ENCODE data around the gene DISP3. TPM values are rescaled to one million over a fixed set of nuclear protein-coding genes. Genes with fewer than 3 reads are reported as not detected.

Gene DISP3
- total RNA-seq, 1 donor from 2014 or later = 4.7 TPM

DNA sequence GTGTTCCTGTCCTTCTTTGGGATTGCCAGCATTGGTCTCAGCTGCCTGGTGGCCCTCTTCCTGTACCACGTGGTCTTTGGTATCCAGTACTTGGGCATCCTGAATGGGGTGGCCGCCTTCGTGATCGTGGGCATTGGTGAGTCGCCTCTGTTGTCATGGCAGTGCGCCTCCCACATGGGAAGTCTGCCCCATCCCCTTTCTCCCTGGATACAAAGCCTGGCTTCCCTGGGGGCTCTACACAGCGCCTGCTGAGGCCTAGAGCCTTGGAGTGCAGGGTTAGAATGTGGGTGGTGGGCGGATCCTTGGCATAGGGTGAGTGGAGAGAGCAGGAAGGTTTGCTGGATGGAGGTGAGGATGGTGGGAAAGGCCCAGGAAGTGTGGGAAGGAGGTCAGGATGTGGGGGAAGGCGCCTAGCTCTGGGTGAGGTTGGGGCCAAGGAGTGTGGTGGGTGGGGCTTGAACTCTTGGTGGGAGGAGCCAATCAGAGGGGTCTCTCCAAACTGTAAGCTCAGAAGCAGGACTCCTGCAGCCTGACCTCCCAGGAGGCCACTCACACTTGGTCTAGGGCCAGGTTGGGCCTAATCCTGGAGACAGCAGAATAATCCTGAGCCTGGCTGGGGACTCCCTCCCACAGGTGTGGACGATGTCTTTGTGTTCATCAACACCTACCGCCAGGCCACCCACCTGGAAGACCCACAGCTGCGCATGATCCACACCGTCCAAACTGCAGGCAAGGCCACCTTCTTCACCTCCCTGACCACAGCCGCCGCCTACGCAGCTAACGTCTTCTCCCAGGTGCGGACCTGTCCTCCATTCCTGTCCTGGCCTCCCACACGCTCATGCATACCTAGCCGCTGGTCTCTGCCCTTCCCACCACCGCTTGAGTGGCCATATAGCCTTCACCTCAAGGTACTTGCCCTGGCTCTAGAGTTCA lies 36.7 kb downstream of the DISP3 start:
- TF ChIP-seq, protein P1, sequence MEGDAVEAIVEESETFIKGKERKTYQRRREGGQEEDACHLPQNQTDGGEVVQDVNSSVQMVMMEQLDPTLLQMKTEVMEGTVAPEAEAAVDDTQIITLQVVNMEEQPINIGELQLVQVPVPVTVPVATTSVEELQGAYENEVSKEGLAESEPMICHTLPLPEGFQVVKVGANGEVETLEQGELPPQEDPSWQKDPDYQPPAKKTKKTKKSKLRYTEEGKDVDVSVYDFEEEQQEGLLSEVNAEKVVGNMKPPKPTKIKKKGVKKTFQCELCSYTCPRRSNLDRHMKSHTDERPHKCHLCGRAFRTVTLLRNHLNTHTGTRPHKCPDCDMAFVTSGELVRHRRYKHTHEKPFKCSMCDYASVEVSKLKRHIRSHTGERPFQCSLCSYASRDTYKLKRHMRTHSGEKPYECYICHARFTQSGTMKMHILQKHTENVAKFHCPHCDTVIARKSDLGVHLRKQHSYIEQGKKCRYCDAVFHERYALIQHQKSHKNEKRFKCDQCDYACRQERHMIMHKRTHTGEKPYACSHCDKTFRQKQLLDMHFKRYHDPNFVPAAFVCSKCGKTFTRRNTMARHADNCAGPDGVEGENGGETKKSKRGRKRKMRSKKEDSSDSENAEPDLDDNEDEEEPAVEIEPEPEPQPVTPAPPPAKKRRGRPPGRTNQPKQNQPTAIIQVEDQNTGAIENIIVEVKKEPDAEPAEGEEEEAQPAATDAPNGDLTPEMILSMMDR (conservative IDR thresholded peaks at IDR 0.05) = no peak
- H3K27ac Mint-ChIP-seq = no peak overlapping the region
- peaks cover 5% of the 10 kb centered on the region for H3K9me3 Mint-ChIP-seq
- H3K4me3 Mint-ChIP-seq = no peak overlapping the region
- peaks cover under 1% of the 10 kb centered on the region for H3K36me3 Mint-ChIP-seq
- no peaks in the 10 kb centered on the region for H3K4me1 Mint-ChIP-seq (ENCODE audit: unreplicated experiment)
- DNase-seq (ENCODE audit: extremely low spot score, unreplicated experiment) = no peak
- no peaks in the 10 kb centered on the region for H3K27me3 Mint-ChIP-seq

DNA sequence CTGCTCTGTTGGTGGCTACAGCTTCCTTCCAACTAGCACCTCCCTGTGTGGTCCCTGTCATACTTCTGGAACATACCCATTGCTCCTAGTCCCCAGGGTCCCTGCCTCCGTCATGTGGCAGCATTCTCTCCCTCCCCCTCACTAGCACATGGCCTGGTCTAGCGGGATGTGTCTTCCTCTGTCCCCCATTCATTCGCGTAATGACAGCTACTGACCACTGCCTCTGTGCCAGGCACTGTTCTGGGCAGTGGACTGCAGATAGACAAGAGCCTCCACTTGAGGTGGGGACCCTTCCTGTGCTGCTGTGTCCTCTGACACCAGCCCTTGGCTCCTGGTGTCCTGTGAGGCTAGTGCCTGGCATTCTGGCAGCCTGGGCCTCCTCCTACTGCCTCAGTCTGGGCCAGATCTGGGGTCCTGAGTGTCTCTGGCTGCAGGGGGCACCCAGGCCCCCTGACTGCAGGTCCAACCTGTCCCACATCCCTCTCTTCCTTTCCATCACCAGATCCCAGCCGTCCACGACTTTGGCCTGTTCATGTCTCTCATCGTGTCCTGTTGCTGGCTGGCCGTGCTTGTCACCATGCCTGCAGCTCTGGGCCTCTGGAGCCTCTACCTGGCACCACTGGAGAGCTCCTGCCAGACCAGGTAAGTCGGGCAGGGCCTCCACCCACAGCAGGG lies 38.1 kb downstream of the DISP3 start:
- no peaks in the 10 kb centered on the region for H3K27me3 Mint-ChIP-seq
- DNase-seq (ENCODE audit: extremely low spot score, unreplicated experiment) = no peak
- TF ChIP-seq, protein P1 (conservative IDR thresholded peaks at IDR 0.05) = no peak
- no peaks in the 10 kb centered on the region for H3K36me3 Mint-ChIP-seq
- H3K4me3 Mint-ChIP-seq = no peak overlapping the region
- peaks cover 5% of the 10 kb centered on the region for H3K9me3 Mint-ChIP-seq
- no peaks in the 10 kb centered on the region for H3K4me1 Mint-ChIP-seq (ENCODE audit: unreplicated experiment)
- no peak overlapping the region for H3K27ac Mint-ChIP-seq

DNA sequence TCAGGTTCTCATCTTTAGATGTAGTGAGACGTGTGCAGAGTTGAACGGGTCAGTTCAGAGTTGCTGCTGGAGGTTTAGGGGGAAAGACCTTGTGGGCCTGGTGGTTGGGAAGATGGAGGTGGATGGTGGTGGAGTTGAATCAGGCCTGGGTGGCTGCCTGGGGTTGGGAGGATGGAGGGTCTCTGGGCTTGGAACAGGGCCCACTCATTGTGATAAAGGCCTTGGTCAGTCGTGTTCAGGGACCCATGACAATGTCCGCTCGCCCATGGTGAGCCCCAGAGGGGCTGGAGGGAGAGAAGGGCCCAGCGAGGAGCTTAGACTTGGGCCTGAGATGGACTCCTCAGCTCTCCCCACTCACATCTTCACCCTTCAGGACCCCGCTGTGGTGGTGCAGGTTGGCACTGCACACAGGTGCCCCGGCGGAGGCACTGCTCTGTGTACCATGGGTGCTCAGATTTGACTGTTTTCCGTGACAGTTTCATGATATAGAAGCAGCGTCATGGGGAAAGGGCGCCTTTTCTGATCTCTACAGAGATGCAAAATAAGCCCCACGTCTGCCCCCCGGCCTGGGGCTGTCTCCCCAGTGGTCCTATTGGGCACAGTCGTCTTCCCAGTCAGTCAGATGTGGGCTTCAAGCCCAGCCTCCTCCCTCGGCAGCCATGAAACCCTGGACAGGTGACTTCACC lies 39.2 kb downstream of the DISP3 start:
- no peaks in the 10 kb centered on the region for H3K27me3 Mint-ChIP-seq
- no peak overlapping the region for H3K27ac Mint-ChIP-seq
- no peaks in the 10 kb centered on the region for H3K4me1 Mint-ChIP-seq (ENCODE audit: unreplicated experiment)
- TF ChIP-seq, protein P1 (conservative IDR thresholded peaks at IDR 0.05) = no peak
- H3K9me3 Mint-ChIP-seq = no peaks in the 10 kb centered on the region
- no peaks in the 10 kb centered on the region for H3K36me3 Mint-ChIP-seq
- DNase-seq (ENCODE audit: extremely low spot score, unreplicated experiment) = no peak
- H3K4me3 Mint-ChIP-seq = no peak overlapping the region

DNA sequence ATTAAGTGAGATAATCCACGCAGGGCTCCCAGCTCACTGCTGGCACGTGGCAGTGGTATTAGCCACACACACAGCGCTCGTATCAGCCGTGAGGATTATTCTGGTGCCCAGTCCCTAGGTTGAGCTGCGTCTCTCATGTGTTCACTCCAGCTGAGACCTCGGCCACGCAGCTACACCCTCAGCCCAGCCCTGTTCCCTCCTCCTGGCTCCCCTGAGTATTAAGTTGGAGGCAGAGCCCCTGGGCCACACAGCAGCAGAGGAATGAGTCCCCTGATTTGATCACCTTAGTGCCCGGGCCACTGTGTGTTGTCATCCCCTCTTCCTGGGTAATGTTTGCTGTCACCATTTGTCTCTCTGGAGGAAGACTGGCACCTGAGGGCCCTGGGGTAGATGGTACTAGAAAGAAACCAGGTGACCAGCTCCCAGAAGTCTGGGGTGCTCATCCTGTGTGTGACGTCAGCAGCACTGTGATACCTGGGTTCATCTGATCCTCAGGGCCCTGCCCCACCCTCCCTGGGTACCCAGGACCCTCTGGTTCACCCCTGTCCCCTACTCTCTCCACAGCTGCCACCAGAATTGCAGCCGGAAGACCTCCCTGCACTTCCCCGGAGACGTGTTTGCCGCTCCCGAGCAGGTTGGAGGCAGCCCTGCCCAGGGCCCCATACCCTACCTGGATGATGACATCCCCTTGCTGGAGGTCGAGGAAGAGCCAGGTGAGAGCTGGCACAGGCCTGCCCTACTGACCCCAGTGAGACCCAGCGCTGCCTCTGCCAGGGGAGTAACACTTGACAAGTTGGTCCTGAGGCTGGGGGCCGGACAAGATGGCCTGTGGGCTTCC lies 40.1 kb downstream of the DISP3 start:
- no peaks in the 10 kb centered on the region for H3K36me3 Mint-ChIP-seq
- H3K27me3 Mint-ChIP-seq = no peaks in the 10 kb centered on the region
- H3K27ac Mint-ChIP-seq = no peak overlapping the region
- DNase-seq (ENCODE audit: extremely low spot score, unreplicated experiment) = no peak
- TF ChIP-seq, protein P1 (conservative IDR thresholded peaks at IDR 0.05) = no peak
- no peak overlapping the region for H3K4me3 Mint-ChIP-seq
- no peaks in the 10 kb centered on the region for H3K9me3 Mint-ChIP-seq
- no peaks in the 10 kb centered on the region for H3K4me1 Mint-ChIP-seq (ENCODE audit: unreplicated experiment)

DNA sequence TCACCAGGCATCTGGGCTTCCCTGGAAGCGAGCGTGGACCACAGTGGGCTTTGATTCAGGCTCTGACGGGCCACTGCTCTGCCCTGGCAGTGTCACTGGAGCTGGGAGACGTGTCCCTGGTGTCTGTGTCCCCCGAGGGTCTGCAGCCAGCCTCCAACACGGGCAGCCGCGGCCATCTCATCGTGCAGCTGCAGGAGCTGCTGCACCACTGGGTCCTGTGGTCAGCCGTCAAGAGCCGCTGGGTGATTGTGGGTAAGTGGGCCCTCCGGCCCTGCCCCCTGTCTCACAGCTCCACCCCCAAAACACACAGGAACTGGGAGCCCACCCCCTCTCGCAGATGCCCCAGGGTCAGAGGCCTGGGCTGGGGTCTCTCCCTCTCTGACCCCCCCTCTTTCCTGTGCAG lies 40.7 kb downstream of the DISP3 start:
- no peaks in the 10 kb centered on the region for H3K27me3 Mint-ChIP-seq
- no peaks in the 10 kb centered on the region for H3K36me3 Mint-ChIP-seq
- H3K4me3 Mint-ChIP-seq = no peak overlapping the region
- TF ChIP-seq, protein P1 (conservative IDR thresholded peaks at IDR 0.05) = no peak
- no peaks in the 10 kb centered on the region for H3K9me3 Mint-ChIP-seq
- H3K4me1 Mint-ChIP-seq (ENCODE audit: unreplicated experiment) = no peaks in the 10 kb centered on the region
- H3K27ac Mint-ChIP-seq = no peak overlapping the region
- DNase-seq (ENCODE audit: extremely low spot score, unreplicated experiment) = no peak
